GM10266 (cell line): ENCODE measurements around the gene SLC6A17.
A peak's percentile ranks its signal among the peaks of the same experiment; 100 is the strongest.

Experiments
- DNase-seq: peaks from one replicate; pipeline ENCODE4 v3.0.0; 2012; ENCODE audit errors: extremely low spot score
- TF ChIP-seq, protein P1 (sequence below): IDR thresholded peaks from 2 replicates; pipeline ENCODE4 v1.5.1; 2012; ENCODE audit warnings: mild to moderate bottlenecking, low read depth; ENCODE audit not compliant: control insufficient read depth, insufficient read depth; ENCODE audit errors: missing control alignments

The SLC6A17 gene

DNA sequence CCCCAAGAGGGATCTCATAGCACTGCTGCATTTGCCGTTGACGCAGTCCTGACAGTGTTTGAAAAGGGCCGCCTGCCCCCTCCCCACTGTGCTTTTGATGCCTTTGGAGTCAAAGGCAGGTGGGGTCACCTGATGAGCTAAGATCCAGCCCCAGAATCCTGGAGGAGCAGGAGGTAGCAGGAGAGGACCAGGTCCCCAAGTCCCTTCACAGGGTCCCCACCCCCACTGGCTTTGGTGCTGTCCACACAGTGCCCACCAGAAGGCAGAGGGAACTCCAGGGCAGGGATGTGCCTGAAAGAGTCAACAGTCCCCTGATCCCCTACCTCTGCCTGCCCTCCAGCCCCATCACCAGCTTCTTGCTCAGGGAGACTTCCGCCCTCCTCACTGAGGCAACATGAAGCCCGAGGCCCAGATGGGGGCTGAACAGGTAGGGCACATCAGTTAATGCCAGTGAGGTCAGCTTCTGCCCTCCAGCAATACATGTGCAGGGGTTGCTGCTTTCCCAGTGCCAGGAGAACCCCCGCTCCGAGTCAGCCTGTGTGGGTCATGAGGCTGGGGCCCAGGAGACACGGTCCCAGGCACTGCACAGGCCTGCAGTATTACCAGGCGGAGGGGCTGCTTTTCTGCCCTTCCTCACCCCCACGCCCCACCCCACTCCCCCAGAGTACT is 51.0 kb downstream of the SLC6A17 start:
- DNase-seq: no peak
- TF ChIP-seq, protein P1, sequence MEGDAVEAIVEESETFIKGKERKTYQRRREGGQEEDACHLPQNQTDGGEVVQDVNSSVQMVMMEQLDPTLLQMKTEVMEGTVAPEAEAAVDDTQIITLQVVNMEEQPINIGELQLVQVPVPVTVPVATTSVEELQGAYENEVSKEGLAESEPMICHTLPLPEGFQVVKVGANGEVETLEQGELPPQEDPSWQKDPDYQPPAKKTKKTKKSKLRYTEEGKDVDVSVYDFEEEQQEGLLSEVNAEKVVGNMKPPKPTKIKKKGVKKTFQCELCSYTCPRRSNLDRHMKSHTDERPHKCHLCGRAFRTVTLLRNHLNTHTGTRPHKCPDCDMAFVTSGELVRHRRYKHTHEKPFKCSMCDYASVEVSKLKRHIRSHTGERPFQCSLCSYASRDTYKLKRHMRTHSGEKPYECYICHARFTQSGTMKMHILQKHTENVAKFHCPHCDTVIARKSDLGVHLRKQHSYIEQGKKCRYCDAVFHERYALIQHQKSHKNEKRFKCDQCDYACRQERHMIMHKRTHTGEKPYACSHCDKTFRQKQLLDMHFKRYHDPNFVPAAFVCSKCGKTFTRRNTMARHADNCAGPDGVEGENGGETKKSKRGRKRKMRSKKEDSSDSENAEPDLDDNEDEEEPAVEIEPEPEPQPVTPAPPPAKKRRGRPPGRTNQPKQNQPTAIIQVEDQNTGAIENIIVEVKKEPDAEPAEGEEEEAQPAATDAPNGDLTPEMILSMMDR: no peak

DNA sequence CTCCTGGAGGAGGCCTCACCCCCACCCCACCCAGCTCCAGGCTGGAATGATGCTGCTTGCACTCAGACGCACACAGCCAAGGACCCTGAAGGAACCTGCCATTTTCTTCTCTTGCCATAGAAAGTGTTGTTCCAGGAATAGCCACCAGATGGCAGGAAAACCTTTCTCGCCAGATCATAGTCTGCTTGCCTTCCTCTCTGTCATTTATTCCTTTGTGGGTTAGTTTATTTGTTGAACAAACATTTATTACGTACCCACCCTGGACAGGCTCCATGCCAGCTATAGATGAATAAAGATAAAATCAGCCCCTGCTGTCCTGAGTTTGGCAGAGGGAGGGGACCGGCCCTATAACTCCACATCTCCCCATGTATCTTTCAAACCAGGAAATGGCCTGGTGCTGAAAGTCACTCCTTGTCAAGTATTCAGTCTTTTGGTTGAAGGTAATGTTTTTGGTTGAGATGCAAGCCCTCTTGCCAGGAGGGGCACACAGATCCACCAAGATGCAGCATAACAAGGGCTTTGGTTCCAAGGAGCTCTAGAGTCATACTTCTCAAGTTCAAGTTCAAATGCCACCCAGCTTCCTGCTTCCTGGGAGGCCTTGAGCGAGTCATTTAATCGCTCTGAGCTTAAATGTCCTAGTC is 52.8 kb downstream of the SLC6A17 start:
- DNase-seq: peak; percentile 73
- TF ChIP-seq, protein P1: peak; percentile 80

DNA sequence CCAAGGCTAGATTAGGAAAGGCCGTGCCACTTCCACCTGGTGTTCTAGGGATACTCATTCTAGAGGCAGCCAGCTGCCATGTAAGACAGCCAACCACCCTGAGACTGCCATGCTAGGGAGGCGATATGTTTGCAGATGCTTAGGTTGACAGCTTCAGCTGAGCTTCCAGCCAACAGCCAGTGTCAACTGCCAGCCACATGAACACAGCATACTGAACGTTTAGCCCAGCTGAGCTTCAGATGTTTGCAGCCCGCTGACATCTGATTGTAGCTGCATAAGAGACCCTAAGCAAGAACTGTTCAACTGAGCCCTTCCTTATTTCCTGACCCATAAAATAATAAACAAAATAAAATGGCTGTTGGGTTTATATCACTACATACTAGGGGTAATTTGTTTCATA is 54.9 kb downstream of the SLC6A17 start:
- TF ChIP-seq, protein P1: no peak
- no peak for DNase-seq

DNA sequence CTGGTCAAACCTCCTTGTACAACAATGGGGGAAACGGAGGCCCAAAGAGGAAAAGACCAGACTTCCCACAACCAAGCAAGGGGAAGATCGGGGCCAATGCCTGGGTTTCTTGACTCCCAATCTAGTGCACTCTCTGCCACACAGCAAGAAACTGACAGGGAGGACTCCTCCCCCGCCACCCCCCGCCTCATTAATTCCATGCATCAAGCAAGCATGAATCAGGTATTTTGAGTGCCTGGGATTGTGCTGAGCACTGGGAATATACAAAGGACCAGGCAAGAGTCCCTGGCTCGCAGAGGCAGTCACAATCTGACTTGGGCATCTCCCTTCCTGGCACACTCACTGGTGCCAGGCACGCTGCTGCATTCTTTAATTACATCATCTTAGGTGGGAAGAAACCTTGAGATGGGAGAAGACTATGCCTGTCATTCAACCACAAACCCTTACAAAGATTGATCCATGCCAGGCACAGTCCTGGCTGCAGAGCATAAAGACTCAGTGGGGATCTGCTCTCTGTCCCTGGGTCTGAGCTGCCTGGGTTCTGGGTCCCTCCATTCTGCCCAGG is 55.4 kb downstream of the SLC6A17 start:
- DNase-seq: no peak
- TF ChIP-seq, protein P1: no peak

DNA sequence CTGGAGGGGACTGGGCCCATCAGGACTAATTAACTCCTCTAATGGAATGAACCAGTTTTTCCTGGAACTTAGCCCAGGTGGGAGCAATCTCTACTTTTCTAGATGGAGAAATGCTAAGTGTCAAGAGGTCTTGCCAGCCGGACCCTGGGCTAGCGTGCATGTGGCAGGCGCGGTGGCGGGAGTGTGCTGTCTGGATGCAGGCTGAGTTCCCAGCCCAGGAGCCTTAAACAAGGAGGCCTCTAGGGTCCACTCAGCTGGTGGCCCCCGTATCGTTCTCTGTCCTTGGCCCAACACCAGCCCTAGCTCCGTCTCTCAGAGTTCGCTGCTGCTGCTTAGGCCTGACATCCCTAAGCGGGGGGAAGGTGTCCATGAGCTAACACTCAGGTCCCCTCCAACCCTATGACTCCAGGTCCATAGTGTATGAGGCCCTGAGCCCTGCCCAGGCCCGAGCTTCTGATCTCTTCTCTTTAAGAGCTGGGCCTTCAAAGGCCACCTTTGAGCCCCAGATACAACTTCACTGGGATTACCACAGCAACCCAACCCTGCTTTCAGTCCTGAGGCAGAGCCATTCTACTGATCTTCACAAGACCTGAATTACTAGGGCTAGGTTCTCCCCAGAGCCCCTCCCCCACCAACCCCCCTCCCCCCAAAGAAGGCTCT is 56.1 kb downstream of the SLC6A17 start:
- no peak for DNase-seq
- TF ChIP-seq, protein P1: no peak

DNA sequence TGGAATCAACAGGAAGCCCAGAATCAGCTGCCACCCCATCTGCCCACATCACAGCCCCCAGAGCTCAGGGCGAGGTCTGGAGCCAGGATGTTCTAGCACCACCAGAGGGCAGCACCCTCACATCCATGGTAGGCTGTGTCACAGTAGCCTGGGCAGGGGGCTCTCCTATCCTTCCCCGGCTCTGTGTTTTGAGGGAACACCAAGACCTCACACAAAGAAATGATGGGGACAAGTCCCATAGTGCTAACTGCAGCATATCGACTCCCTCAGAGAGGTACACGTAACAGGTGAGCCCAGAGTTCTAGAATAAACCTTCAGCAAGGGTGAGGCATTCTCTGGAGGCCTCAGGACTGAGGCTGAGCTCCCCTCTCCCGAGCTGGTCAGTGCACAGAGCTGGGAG is 57.5 kb downstream of the SLC6A17 start:
- TF ChIP-seq, protein P1: peak; percentile 88
- peak; percentile 79 for DNase-seq
